ENCODE results near the gene PCBP3. TPM values are rescaled to one million over a fixed set of nuclear protein-coding genes. Genes with fewer than 3 reads are reported as not detected.
"Not testable (repeated sequence)": the region's sequence is repeated elsewhere in the genome, so short reads cannot be mapped to it uniquely, and the experiment has no call there.

Gene PCBP3
- total RNA-seq, 1 donor: 2.2 TPM

DNA sequence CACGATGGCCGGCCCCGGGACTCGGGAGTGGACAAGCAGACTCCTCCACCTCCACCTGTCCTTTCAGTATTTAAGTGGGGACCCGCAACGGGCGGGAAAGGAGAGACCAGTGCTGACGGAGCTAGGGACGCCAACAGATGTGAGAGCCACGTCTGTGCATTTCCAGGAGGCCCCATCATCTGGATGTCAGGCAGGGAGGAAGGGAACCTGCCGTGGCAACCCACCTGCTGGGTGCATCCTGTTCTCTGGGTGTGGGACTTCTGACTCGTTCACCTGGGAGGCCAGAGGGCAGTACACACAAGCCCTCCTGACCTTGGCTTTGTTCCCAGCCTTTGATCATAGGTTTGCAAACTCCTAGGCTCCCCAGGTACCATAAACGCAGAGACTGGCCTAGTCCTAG is 5.6 kb upstream of the PCBP3 start:
- no peaks in the 10 kb centered on the region for H3K27me3 ChIP-seq (ENCODE audit: insufficient read depth, low read length)
- H3K4me1 ChIP-seq (ENCODE audit: insufficient read depth, low read length): peaks cover 10% of the 10 kb centered on the region
- no peak overlapping the region for H3K4me3 ChIP-seq (ENCODE audit: low read length)
- no peaks in the 10 kb centered on the region for H3K9me3 ChIP-seq (ENCODE audit: low read depth, low read length)

DNA sequence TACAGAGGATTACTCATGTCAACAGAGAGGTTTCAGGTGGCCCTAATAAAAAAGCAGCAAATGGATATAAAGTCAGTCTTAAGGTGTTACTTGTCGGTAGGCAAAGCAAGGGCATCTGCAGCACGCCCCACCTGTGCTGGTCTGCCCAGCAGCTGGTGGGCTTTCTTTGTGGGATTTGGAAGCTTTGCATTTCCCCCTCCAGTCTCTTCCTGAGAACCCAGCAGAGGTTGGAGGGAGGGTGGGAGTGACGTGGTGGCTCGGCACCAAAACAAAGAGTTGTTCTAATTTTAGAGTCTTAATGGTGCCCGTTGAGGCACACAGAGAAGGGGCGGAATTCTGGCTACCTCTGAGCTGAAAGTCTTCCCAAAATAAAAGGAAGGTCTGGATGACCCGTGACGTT is 4.8 kb upstream of the PCBP3 start:
- Histone ChIP-seq H3K4me3 (ENCODE audit: low read length) (no peak overlapping the region), H3K27me3 (ENCODE audit: insufficient read depth, low read length) (no peaks in the 10 kb centered on the region), H3K9me3 (ENCODE audit: low read depth, low read length) (no peaks in the 10 kb centered on the region), H3K4me1 (ENCODE audit: insufficient read depth, low read length) (peaks cover 10% of the 10 kb centered on the region)

DNA sequence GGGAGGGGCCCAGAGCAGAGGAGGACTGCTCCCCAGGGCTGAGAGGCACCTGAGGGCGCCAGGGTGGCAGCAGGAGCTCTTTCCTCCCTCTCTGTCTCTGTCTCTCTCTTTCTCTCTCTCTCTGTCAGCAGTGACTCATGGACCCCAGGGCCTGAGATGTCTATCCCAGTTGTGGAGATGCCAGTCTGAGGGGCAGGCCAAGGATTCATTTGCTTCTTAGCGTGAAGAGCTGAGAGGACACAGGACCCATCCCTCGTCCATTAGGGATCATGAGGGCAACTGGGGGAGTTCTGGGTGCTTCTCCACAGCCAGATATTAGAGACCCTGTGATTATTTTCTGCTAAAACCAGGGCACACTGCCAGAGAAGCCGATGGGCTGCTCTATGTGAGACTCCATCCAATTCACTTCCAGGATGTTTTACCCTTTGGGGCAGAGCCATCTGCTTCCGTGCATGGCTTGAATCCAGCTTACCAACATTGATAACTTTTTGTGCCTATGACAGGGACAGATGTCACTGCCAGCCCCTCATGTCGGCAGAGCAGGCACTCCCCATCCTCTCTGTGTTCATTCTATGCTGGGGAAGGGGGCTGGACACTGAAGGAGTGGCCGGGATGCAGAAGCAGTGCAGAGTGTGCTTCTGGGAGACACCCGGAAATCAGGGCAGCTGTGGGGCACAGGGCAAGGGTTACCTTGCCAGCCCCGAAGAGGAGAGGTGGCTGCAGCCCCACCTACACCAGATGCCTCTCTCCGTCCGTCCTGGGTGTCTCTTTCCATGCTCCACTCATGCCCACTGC is 4.1 kb upstream of the PCBP3 start:
- no peaks in the 10 kb centered on the region for H3K9me3 ChIP-seq (ENCODE audit: low read depth, low read length)
- H3K4me3 ChIP-seq (ENCODE audit: low read length): no peak overlapping the region
- peaks cover 15% of the 10 kb centered on the region for H3K4me1 ChIP-seq (ENCODE audit: insufficient read depth, low read length)
- H3K27me3 ChIP-seq (ENCODE audit: insufficient read depth, low read length): peaks cover 2% of the 10 kb centered on the region

DNA sequence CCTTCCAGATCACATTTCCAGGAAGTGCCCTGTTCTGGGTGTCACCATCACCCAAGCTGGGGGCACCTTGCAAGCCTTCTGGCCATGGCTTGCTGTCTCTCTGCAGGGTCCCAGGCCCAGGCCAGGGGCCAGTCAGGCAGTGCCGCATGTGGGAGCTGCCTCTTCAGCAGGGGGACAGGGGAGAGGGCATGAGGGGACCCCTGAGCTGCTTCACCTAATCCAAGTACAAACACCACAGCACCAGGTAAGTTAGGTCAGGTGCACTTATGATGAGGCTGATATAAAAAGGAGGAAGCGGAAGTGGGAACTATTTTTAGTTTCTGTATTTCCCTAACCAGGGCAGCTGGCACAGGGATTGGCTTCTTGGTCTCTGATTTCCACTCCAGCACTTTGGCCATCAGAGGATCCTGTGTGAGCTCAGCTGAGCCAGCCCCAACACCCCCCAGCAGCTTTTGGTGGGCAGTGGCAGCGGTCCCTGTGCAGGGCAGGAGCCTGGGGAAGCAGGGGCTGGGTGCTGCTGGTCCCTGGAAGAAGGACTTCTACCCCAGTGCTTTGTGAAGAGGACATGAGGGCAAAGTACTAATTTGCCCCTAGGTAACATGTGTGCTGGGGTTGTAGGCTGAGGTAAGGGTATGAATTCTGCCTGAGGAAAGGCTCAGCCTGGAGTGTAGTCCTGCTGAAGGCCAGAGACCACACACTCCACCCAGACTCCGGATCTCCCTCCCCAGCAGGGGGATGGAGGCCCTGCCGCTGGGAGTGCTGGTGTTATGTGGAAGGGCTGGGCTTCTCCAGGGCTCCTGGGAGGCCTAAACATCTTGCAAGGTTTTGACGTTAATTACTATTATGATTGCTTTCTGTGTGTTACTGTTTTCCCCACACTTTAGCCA is 3.3 kb upstream of the PCBP3 start:
- peaks cover 19% of the 10 kb centered on the region for H3K4me1 ChIP-seq (ENCODE audit: insufficient read depth, low read length)
- peaks cover 10% of the 10 kb centered on the region for H3K27me3 ChIP-seq (ENCODE audit: insufficient read depth, low read length)
- H3K4me3 ChIP-seq (ENCODE audit: low read length): no peak overlapping the region
- no peaks in the 10 kb centered on the region for H3K9me3 ChIP-seq (ENCODE audit: low read depth, low read length)

DNA sequence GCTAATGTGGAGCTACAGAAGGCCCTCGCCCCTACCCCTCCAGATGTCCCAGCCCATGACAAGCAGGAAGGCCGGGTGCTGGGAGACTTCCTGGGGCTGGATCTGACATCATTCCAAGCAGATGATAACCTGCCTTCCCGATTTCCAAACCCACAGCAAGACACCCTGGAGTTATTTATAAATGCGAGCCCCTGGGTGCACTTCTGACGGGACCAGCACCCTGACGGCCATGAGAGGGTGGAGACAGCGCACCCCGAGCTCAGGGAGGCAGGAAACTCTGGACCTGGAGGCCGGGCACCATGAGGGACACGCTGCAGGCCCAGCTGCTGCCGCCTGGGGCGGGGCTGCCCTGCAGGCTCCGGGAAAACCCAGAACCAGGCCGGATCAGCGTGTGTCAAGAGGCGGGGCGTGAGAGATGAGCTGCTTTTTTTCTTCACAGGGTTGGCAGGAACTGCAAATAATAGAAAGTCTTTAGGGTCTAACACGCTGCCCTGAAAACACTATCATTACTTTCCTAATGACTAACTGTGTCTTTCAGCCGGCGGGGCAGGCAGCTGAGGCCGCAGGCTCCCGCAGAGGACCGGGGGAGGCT is 2.5 kb upstream of the PCBP3 start:
- Histone ChIP-seq H3K4me3 (ENCODE audit: low read length) (no peak overlapping the region), H3K9me3 (ENCODE audit: low read depth, low read length) (no peaks in the 10 kb centered on the region), H3K4me1 (ENCODE audit: insufficient read depth, low read length) (peaks cover 19% of the 10 kb centered on the region), H3K27me3 (ENCODE audit: insufficient read depth, low read length) (peaks cover 15% of the 10 kb centered on the region)

DNA sequence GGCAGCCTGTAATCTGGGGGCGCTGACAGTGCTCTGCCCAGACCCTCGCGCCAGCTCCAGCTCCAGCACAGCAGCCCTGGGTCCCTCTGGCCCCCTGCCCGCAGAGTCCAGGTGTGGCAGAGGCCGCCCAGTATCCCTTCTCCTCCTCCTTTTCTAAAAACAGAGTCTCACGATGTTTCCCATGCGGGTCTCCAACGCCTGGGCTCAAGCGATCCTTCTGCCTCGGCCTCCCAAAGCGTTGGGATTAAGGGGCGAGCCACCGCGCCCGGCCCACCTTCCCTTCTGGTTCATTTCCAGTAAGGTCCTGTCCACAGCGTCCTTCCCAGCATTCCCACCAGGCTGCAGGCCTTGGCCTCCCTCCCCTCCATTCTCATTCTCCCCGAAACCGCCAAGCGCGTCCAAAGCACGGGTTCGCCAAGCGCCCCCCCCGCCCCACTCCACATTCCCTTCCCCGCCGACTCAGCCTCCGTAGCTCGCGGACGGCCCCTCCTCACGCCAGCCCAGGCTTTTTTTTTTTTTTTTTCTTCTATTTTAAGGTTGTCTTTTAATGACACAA is 2.0 kb upstream of the PCBP3 start:
- peaks cover 20% of the 10 kb centered on the region for H3K27me3 ChIP-seq (ENCODE audit: insufficient read depth, low read length)
- H3K9me3 ChIP-seq (ENCODE audit: low read depth, low read length): no peaks in the 10 kb centered on the region
- peaks cover 19% of the 10 kb centered on the region for H3K4me1 ChIP-seq (ENCODE audit: insufficient read depth, low read length)
- no peak overlapping the region for H3K4me3 ChIP-seq (ENCODE audit: low read length)

DNA sequence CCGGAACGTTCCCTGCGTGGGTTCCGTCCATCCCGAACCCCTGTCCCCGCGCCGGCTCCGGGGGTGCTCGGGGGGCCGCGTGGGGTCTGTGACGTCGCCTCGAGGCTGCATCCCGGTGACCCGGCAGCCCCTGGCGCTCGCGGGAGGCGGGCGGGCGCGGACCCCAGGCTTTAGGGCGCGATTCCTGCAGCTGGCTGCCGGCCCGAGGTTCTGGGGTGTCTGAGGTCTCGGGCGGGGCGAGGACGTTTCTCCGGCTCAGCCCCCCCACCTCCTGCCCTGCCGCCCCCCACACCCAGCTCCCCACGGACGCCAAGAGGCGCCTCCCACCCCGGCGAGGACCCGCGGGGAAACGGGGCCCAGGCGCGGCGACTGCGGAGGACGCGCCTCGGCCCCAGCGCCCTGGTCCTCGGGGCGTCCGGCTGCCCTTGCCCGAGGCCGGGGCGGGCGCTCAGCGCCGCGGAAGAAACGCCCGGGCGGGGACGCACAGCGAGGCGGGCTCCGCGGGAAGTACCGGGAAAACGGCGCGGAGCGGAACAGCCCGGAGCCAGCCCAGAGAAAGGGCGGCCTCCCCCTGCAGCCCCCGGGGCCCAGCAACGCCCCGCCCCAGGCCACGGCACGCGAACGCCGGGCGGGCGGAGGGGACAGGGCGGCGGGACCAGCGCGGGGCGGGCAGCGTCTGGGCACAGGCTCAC is 1.3 kb upstream of the PCBP3 start:
- Histone ChIP-seq H3K9me3 (ENCODE audit: low read depth, low read length) (no peaks in the 10 kb centered on the region), H3K27me3 (ENCODE audit: insufficient read depth, low read length) (peaks cover 24% of the 10 kb centered on the region), H3K4me1 (ENCODE audit: insufficient read depth, low read length) (peaks cover 19% of the 10 kb centered on the region), H3K4me3 (ENCODE audit: low read length) (no peak overlapping the region)

DNA sequence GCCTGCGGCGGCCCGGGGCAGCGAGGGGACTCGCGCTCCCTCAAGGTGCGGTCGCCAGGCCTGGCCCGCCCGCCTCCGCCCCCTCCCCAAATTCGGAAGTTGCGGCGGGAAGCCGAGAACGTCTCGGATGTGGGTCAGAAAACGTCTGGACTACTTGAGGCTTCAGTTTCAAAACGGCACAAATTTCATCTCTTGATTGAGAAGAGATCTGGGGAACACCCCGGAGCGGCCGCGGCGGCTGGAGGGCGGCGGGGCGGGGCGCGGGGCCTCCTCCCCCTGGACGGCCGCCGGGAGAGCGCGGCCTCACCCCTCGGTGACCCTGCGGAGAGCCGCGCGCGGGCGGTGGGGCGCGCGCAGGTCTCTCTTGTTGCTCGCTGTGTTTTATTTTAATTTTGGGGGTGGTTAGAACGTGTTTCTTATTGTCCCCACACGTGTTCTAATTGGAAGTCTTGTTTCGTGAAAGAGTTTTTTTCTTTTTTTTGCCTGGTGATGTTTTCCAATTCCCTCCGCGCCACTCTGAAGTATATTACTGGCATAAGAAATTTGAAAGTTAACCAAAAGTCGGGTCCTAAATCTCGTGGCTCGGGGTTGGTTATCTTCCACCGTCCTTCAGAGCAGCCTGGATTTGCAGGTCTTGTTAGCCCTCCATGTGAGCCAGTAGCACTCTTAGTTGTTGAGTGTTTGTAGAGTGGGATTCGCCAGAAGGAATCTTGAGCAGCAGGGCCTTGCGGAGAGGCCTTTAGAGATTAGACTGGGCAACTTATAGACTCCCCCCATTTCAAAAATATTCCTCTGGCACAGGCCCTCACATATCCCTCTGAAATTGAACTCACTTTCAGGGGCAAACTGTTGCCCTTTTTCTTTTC is 749 bp downstream of the PCBP3 start:
- peaks cover 19% of the 10 kb centered on the region for H3K4me1 ChIP-seq (ENCODE audit: insufficient read depth, low read length)
- H3K9me3 ChIP-seq (ENCODE audit: low read depth, low read length): no peaks in the 10 kb centered on the region
- peak overlapping the region; percentile 34 for H3K4me3 ChIP-seq (ENCODE audit: low read length)

DNA sequence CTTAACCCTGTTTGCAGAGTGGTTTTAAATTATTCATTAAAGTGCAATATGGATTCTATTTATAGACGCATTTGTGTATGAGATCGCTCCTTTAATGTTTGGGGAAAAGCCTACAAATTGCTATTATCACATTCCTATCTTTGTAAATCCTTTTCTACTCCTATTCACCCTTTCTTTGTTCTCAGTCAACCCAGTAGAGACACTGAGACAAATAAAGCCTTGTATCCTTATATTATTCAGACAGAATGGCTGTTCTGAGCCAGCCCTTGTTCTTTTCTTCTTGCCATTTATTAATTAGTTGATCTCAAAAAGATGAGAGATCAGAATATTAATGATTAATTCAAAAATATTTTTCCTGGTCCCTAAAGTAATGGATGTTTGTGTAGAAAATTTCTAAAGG is 8.4 kb downstream of the PCBP3 start:
- no peak overlapping the region for H3K4me3 ChIP-seq (ENCODE audit: low read length)
- peaks cover 7% of the 10 kb centered on the region for H3K27me3 ChIP-seq (ENCODE audit: insufficient read depth, low read length)
- H3K4me1 ChIP-seq (ENCODE audit: insufficient read depth, low read length): no peaks in the 10 kb centered on the region
- H3K9me3 ChIP-seq (ENCODE audit: low read depth, low read length): no peaks in the 10 kb centered on the region

More for the DNA sequence above, 749 bp downstream of the PCBP3 start:
- H3K27me3 ChIP-seq (ENCODE audit: insufficient read depth, low read length): peaks cover 29% of the 10 kb centered on the region

DNA sequence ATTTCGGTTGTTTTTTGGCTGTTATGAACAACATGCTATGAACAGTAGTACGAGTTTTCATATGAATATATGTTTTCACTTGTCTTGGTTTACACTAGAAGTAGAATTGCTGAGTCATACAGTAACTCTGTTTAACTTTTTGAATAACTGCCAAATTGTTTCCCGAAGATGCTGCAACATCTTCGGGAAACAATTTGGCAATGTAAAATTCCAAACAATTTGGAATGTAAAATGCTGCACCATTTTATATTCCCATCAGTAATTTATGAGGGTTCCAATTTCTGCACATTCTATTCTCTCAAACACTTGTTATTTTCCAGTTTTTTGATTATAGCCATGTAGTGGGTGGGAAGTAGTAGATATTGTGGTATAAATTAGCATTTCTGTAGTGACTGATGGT is 11.6 kb downstream of the PCBP3 start:
- Histone ChIP-seq H3K27me3 (ENCODE audit: insufficient read depth, low read length) (no peaks in the 10 kb centered on the region), H3K9me3 (ENCODE audit: low read depth, low read length) (no peaks in the 10 kb centered on the region), H3K4me1 (ENCODE audit: insufficient read depth, low read length) (no peaks in the 10 kb centered on the region), H3K4me3 (ENCODE audit: low read length) (no peak overlapping the region)

DNA sequence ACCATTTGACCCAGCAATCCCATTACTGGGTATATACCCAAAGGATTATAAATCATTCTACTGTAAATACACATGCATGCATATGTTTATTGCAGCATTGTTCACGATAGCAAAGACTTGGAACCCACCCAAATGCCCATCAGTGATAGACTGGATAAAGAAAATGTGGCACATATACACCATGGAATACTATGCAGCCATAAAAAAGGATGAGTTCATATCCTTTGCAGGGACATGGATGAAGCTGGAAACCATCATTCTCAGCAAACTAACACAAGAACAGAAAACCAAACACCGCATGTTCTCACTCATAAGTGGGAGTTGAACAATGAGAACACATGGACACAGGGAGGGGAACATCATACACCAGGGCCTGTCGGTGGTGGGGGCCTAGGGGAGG is 12.6 kb downstream of the PCBP3 start:
- H3K4me3 ChIP-seq (ENCODE audit: low read length); H3K27me3 ChIP-seq (ENCODE audit: insufficient read depth, low read length); H3K4me1 ChIP-seq (ENCODE audit: insufficient read depth, low read length); H3K9me3 ChIP-seq (ENCODE audit: low read depth, low read length): not testable (repeated sequence)

DNA sequence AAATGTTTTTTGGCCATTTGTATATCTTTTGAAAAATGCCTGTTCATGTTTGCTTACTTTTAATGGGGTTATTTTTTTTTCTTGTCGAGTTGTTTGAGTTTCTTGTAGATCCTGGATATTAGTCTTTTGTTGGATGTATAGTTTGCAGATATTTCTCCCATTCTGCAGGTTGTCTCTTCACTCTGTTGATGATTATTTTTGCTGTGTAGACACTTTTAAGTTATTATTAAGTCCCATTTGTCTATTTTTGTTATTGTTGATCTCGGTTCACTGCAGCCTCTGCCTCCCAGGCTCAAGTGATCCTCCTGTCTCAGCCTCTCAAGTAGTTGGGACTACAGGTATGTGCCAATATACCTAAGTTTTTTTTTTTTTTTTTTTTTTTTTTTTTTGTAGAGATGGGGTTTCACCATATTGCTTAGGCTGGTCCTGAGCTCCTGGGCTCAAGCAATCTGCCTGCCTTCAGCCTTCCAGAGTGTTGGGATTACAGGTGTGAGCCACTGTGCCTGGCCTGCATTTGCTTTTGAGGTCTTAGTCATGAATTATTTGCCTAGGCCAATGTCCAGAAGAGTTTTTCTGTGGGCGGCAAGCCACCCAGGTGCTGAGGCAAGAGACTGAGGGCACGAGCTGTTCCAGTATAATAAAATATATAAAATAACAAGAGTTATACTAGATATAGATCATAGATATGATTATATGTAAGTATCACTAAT is 18.5 kb downstream of the PCBP3 start:
- not testable (repeated sequence) for H3K4me3 ChIP-seq (ENCODE audit: low read length); H3K4me1 ChIP-seq (ENCODE audit: insufficient read depth, low read length); H3K27me3 ChIP-seq (ENCODE audit: insufficient read depth, low read length)
- peaks cover 18% of the 10 kb centered on the region for H3K9me3 ChIP-seq (ENCODE audit: low read depth, low read length)

DNA sequence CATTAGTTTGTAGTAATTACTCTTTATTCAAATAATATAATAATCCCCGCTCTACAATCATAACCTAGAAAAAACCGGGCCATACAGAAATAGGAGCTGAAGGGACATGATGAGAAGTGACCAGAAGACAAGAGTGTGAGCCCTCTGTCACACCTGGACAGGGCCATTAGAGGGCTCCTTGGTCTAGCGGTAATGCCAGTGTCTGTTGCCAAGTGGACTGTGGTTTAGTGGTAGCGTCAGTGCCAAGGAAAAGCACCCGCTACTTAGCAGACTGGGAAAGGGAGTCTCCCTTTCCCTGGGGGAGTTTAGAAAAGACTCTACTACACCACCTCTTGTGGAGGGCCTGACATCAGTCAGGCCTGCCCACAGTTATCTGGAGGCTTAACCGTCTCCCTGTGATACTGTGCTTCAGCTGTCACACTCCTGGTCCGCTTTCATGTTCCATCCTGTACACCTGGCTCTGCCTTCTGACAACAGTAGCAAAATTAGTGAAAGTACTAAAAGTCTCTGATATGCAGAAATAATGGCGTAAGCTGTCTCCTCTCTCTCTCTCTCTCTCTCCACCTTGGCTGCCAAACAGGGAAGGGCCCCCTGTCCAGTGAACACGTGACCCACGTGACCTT is 19.2 kb downstream of the PCBP3 start:
- H3K4me1 ChIP-seq (ENCODE audit: insufficient read depth, low read length); H3K27me3 ChIP-seq (ENCODE audit: insufficient read depth, low read length); H3K4me3 ChIP-seq (ENCODE audit: low read length): not testable (repeated sequence)
- H3K9me3 ChIP-seq (ENCODE audit: low read depth, low read length): peaks cover 25% of the 10 kb centered on the region

Measured in mononuclear cell (primary cell).